ENCODE results near the gene ZNRD2.

DNA sequence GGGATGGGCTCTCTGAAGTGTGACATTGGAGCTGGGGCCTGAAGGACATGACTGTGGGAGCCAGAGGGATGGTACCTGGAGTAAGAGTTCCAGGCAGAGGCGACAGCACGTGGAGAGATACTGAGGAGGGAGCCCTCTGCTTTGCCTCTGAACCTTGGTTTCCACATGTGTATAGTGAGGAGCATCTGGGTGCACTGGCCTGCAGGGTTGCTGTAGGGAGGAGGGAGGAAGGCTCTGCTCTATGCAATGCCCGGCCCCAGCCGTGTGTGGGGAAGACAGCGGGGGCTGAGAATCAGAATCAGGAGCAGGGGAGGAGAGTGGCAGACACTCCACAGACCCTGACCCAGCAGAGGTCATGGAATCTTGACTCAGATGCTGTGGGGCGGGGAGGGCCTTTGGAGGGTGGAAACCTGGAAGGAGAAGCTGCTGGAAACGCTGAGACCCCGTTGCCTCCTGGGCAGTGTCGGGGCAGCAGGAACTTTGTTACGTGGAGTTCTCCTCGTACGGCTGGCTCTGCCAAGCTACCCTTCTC is 41.4 kb upstream of the ZNRD2 start:
- TF ChIP-seq POLR2AphosphoS5 (IDR thresholded peaks at IDR 0.05; ENCODE audit: low read depth, low read length), result no peak
- TF ChIP-seq, protein P1, sequence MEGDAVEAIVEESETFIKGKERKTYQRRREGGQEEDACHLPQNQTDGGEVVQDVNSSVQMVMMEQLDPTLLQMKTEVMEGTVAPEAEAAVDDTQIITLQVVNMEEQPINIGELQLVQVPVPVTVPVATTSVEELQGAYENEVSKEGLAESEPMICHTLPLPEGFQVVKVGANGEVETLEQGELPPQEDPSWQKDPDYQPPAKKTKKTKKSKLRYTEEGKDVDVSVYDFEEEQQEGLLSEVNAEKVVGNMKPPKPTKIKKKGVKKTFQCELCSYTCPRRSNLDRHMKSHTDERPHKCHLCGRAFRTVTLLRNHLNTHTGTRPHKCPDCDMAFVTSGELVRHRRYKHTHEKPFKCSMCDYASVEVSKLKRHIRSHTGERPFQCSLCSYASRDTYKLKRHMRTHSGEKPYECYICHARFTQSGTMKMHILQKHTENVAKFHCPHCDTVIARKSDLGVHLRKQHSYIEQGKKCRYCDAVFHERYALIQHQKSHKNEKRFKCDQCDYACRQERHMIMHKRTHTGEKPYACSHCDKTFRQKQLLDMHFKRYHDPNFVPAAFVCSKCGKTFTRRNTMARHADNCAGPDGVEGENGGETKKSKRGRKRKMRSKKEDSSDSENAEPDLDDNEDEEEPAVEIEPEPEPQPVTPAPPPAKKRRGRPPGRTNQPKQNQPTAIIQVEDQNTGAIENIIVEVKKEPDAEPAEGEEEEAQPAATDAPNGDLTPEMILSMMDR (IDR thresholded peaks at IDR 0.05), result no peak
